ENCODE results near the gene GPR18.
"Not testable (repeated sequence)": the region's sequence is repeated elsewhere in the genome, so short reads cannot be mapped to it uniquely, and the experiment has no call there.

The GPR18 gene

GRCh38 chr13:99227909-99228688 lies 30.1 kb downstream of the GPR18 start:
- no peak for DNase-seq

- no peak for DNase-seq
These were observed 30.8 kb downstream of the GPR18 start for GRCh38 chr13:99227331-99227900.

- no peak for DNase-seq
These were observed 31.7 kb downstream of the GPR18 start for GRCh38 chr13:99226513-99226912.

GRCh38 chr13:99225078-99225477 lies 33.1 kb downstream of the GPR18 start:
- DNase-seq: no peak

GRCh38 chr13:99224021-99224420 lies 34.2 kb downstream of the GPR18 start:
- no peak for DNase-seq

GRCh38 chr13:99223587-99223986 lies 34.6 kb downstream of the GPR18 start:
- no peak for DNase-seq

GRCh38 chr13:99221567-99222239 lies 36.5 kb downstream of the GPR18 start:
- DNase-seq: no peak

GRCh38 chr13:99220199-99220935 lies 37.8 kb downstream of the GPR18 start:
- DNase-seq: no peak

- DNase-seq: no peak
These were observed 39.2 kb downstream of the GPR18 start for GRCh38 chr13:99218969-99219368.

GRCh38 chr13:99218545-99218944 lies 39.6 kb downstream of the GPR18 start:
- no peak for DNase-seq

GRCh38 chr13:99218126-99218525 lies 40.1 kb downstream of the GPR18 start:
- DNase-seq: no peak

- no peak for DNase-seq
These were observed 40.6 kb downstream of the GPR18 start for GRCh38 chr13:99217461-99218110.

GRCh38 chr13:99215184-99215830 lies 42.9 kb downstream of the GPR18 start:
- no peak for DNase-seq

- DNase-seq: no peak
These were observed 43.4 kb downstream of the GPR18 start for GRCh38 chr13:99214731-99215130.

- DNase-seq: no peak
These were observed 43.9 kb downstream of the GPR18 start for GRCh38 chr13:99214232-99214631.

GRCh38 chr13:99211421-99212035 lies 46.7 kb downstream of the GPR18 start:
- DNase-seq: no peak

GRCh38 chr13:99210627-99211026 lies 47.6 kb downstream of the GPR18 start:
- not testable (repeated sequence) for DNase-seq

- no peak for DNase-seq
These were observed 49.2 kb downstream of the GPR18 start for GRCh38 chr13:99208845-99209527.

GRCh38 chr13:99208185-99208584 lies 50.0 kb downstream of the GPR18 start:
- no peak for DNase-seq

- DNase-seq: no peak
These were observed 50.7 kb downstream of the GPR18 start for GRCh38 chr13:99207511-99207910.

- DNase-seq: no peak
These were observed 51.3 kb downstream of the GPR18 start for GRCh38 chr13:99206873-99207272.

All from NCI-H2171 (cell line).